M059J (cell line): ENCODE results near the gene CDX1. TPM values are rescaled to one million over a fixed set of nuclear protein-coding genes. Genes with fewer than 3 reads are reported as not detected.

Source experiments
- DNase-seq: peaks from one replicate; pipeline ENCODE4 v3.0.0-alpha.2; 2012; ENCODE audit warnings: low read depth
- total RNA-seq: library from RNA; depleted of rRNA; stranded (reverse); fragments of >200 nt; shearing (Covaris generic); gene quantifications from 2 replicates; pipeline ENCODE4 v1.2.3, GENCODE V29; 2014

The CDX1 gene
- total RNA-seq, 1 experiment from 2014 or later: not detected

DNA sequence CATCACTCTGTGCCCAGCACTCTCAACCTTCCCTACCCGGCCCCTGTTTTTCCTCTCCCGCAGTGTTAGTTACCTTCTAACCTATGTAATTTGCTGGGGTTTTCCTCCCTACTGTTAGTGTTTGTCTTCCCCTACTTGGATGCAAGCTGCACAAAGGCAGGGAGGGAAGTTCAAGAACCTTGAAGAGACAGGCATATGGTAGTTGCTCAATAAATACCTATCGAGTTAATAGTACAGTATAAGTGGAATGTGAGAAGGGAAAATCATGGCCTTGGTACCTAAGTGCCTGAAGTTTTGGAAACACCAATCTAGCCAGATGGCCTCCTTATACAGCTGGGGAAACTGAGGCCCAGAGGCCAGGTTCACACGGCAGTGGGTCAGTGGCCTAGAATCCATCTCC, 35.1 kb upstream of the CDX1 start:
- no peak for DNase-seq

- peak; percentile 38 for DNase-seq
These were observed 34.4 kb upstream of the CDX1 start for GRCh38 chr5:150131978-150132694.

DNA sequence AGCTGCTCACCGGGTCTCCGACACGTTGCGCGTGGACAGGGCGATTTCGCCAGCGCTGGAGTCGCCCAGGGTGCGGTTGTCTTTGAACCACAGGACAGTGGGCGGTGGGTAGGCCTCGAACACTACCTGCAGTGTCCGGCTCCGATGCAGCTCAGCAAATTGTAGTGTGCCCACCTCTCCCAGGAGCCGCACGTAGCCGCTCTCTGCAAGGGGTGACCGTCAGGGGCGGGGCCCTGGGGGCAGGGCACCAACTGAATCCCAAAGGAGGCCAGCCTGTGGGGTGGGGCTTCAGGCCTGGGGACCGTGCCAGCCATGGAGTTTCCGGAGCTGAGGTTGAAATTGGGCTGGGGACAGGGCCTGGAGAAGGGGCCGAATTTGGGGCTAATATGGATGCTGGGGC, 33.8 kb upstream of the CDX1 start:
- no peak for DNase-seq

DNA sequence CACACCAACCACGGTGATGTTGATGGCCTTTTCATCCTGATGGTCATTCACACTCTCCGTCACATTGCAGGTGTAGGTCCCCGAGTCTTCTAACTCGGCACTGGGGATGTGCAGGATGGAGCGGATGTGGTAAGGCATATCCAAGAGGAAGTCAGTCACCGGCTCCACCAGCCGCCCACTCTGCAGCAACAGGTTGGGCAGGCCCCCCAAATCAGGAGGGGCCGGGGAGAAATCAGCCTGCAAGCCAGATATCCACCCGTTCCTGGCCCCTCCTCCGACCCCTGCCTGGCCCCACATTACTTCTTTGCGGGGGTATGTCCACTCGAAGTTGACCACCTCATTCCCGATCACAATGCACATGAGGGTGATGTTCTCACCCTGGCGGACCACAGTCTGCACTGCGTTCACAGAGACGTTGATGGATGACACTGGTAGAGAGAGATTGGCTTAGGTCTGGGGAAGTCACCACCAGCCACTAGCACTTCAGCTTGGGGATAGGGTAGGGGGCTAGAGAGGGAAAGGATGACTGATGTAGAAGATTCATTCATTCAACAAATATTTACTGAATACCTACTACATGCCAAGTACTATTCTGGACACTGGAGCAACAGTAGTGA, 32.9 kb upstream of the CDX1 start:
- DNase-seq: no peak

DNA sequence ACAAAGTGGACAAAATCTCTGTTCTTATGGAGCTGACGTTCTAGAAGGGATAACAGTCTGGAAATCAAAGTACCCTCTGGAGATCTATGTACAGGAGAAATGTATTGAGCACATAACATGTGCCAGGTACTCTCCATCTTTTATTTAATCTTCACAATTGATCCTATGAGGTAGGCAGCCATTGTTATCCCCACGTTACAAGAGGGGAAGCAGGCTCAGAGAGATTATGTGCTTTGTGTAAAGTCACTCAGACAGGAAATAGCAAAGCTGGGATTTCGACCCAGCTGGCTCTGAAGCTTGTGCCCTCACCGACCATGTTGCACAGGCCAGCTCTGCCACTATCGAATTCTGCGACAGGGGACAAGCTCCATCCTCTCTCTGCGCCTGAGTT, 32.4 kb upstream of the CDX1 start:
- no peak for DNase-seq

DNA sequence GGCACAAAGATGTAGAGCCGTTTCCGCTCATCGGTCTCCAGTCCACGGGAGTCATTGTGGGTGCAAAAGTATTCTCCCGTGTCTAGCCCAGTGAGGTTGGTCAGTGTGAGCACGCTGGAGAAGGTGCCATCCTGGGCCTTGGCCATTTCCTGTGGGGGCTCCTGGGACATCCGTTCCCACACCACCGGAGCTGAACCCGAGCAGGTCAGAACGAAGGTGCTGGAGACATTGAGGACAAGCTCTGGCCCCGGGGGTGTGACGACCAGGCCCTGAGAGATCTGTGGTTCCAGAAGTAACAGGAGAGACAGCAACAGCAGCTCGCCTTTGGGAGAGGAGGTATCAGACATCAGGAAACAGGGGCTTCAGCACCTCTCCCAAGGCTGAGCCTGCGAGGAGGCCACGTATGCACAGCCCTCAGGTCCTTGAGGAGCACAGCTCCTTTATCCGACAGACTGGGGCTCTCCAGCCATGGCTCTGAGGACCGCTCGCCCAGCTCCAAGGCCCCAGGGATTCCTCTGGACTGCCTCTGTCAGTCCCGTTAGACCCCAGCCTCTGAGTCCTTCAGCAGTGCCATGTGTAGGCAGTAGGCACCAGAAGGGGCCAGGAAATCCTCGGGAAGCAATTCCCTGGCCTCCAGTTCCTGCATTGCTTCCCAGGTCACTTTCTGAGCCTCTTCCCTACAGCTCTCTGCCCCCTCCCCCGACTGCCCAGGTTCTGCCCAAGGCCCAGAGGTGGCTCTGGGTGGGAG, 30.8 kb upstream of the CDX1 start:
- DNase-seq: no peak

DNA sequence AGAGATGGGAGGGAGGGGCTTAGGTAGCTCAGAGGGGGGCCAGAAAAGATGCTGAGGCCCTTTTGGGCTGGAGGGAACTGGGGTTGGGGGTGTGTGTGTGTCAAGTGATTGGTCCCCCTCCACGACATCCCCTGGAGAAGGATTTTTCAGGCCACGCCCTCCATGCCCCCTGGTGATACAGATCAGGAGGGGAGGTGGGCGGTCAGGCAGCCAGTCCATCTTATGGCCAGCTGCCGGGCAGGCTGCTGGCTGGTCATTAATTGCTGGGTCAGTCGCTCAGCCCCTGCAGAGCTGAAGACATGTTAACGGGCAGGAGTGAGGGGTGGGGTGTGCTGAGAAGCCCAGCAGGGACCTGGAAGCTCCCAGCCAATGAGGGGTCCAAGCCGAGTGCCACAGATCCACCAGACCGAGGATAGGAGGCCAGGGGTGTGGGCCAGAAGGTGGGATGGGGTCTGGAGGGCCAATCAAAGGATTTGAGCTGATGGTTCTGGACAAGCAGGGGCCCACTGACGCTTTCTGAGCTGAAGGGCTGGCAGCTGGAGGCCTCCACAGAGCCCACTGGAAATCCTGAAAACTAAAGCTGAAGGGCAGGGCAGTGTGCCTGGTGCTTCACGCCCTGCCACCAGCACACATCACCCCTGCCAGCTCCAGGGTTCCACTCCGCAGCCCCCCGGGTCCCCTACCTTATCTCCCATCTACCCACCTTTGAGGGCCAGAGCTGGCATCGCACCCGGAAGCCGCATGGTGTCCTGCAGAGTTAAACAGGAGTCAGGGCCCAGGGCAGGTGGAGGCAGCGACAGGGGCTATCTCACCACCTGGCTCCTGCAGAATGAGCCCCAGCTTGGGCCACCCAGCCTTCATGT, 30.0 kb upstream of the CDX1 start:
- no peak for DNase-seq

DNA sequence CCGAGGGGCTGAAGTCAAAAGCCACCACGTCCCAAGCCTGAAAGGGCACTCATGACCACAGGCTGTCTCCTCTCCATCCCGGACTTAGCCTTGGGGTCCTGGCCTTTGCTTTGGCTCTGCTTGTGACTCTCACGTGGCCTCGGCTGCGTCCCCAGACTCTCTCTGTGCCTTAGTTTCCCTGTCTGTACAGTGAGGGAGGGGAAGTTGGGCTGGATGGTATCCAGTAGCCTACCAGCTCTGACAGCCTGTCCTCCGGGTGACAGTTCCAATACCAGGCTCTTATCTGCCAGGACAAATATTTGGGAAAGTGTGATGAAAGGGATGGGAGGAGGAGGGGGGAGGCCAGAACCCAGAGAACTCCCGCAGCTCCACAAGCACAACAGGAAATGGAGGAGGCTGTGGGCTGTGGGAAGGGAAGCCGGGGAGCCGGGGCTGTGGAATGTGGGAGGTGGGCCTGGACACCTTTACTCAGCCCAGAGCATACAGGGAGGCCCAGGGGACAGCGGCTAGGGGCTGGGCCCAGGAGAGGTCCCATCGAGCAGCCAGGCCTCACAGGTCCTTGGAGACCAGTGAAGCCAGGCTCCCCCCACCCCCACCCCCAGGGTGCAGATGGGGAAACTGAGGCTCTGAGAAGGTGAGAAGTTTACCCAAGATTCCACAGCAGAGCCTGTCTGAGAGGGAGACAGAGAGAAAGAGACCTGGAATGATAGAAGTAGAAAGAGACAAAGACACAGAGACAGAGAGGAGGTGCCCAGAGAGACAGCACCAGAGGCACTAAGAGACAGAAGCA, 29.2 kb upstream of the CDX1 start:
- peak; percentile 79 for DNase-seq

GRCh38 chr5:150137997-150138396, 28.6 kb upstream of the CDX1 start:
- no peak for DNase-seq

- peak; percentile 96 for DNase-seq
These were observed 27.9 kb upstream of the CDX1 start for GRCh38 chr5:150138551-150139265.

- peak; percentile 88 for DNase-seq
These were observed 27.2 kb upstream of the CDX1 start for GRCh38 chr5:150139334-150139733.

DNA sequence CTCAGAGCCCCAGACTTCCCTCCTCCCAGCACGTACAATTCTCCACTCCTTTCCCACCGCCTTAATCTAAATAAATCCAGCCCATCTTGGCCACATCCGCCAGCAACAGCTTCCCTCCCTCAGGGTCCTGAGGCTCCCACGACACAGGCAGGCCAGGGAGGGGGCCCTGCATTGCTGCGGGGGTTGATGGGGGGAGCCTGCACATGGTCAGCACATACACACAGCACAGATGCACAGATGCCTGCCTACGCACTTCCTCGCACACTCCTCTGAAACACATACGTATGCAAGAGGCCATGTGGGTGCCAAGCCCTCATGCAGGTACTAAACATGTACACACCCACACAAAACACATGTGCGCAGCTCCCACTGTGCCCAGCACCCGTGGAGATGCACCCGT, 25.7 kb upstream of the CDX1 start:
- DNase-seq: peak; percentile 80

GRCh38 chr5:150141544-150142184, 24.9 kb upstream of the CDX1 start:
- peak; percentile 93 for DNase-seq

DNA sequence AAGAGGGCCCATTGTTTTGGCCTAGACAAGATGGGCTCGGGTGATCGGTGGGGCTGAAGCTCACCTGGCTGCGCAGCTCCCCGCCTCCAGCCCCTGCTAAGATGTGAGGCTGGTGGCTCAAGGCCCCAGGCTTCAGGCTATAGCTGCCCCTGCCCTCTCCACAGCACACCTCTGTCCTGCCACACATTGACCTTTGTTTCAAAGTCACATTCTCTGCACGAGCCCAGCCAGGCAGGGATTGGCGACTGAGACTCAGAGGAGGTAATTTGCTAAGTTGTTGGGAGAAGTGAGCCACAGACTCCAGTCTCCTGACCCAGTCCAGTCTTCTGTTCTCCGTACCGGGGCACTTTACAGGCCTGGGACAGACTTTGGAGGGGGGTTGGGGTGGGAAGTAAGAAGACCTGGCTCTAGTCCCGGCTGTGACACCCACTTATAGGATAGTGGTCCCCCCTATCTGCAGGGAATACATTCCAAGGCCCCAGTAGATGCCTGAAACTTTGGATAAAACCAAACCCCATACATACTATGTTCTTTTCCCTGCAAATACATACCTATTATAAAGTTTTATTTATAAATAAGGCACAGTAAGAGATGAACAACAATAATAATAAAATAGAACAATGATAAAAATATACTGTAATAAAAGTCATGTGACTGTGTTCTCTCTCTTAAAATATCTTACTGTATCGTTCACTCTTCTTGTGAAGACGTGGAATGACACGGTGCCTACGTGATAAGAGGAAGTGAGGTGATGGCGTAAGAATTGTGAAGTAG, 24.2 kb upstream of the CDX1 start:
- peak; percentile 76 for DNase-seq

DNA sequence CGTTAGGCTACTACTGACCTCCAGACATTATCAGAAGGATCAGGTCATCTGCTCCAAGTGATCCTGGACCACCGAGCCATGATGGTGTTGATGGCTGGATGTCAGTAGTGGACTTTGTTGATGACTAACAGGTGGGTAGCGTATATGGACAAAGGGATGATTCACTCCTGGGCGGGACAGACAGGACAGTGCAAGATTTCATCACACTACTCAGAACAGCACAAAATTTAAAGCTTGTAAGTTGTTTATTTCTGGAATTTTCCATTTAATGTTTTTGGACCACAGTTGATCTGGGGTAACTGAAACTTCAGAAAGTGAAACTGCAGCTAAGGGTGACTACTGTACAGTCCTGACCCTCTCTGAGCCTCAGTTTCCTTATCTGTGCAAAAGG, 23.6 kb upstream of the CDX1 start:
- peak; percentile 96 for DNase-seq

GRCh38 chr5:150143350-150144245, 23.0 kb upstream of the CDX1 start:
- peak; percentile 94 for DNase-seq

DNA sequence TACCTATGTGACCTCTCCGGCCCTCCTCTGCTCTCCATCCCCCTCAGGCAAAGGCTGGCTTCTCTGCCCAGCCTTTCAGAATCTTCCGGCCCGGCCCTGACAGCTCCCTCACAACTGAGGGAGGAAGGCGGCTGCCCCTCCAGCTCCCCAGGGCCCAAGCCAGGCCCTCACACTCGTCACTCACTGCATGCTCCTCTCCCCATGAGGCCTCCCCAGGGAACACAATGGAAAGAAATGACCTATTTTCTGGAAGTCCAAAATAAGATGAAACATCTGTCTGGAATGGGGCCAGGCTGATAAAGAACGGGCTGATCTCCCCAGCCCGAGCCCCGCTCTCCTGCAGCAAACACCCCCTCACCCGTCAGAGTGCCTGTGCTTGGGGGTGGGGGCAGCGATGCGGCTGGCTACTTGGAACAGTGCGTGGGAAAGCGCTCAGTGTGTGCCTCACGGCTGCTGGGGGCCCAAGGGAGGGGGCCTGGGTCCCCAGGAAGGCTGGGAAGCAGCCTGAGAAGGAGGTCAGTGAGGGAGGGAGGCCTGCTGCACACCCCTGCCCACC, 22.3 kb upstream of the CDX1 start:
- DNase-seq: no peak

- no peak for DNase-seq
These were observed 21.7 kb upstream of the CDX1 start for GRCh38 chr5:150144879-150145278.
